SU-DHL-6 (cell line): Measurements from ENCODE around the gene SEMA5A.

Experiments used
- H2AFZ ChIP-seq: fragments of 200-600 bp; sonication (generic); 2 replicates; pipeline ENCODE4 v1.6.1; 2014; ENCODE audit warnings: low read depth, mild to moderate bottlenecking, moderate library complexity, mixed read lengths, antibody characterized with exemption, low read length; ENCODE audit not compliant: severe bottlenecking
- H3F3A ChIP-seq: fragments of 200-600 bp; shearing (Covaris generic); 2 replicates; pipeline ENCODE4 v1.6.0; 2016; ENCODE audit warnings: antibody characterized with exemption, mild to moderate bottlenecking; ENCODE audit not compliant: insufficient read depth
- H3K27ac ChIP-seq: fragments of 200-600 bp; sonication (generic); 2 replicates; pipeline ENCODE4 v1.5.1; 2016; ENCODE audit warnings: low read depth, mild to moderate bottlenecking, low read length, moderate library complexity, mixed read lengths
- H3K27me3 ChIP-seq: fragments of 200-600 bp; sonication (generic), shearing (Covaris generic); 2 replicates; pipeline ENCODE4 v1.6.0; 2014; ENCODE audit warnings: mild to moderate bottlenecking, low read length
- H3K36me3 ChIP-seq: fragments of 200-600 bp; sonication (generic); 2 replicates; pipeline ENCODE4 v1.6.1; 2014; ENCODE audit warnings: mild to moderate bottlenecking, low read length, mixed read lengths
- H3K4me2 ChIP-seq: fragments of 300-600, 200-600 bp; shearing (Covaris generic), sonication (generic); 2 replicates; pipeline ENCODE4 v1.6.0; 2014; ENCODE audit warnings: low read length, low read depth, mild to moderate bottlenecking; ENCODE audit not compliant: poor library complexity, severe bottlenecking
- H3K4me3 ChIP-seq: fragments of 200-600 bp; sonication (generic); 2 replicates; pipeline ENCODE4 v1.5.1; 2014; ENCODE audit warnings: antibody characterized with exemption, low read length, mild to moderate bottlenecking, mixed read lengths; ENCODE audit not compliant: insufficient read depth, poor library complexity, severe bottlenecking
- H3K79me2 ChIP-seq: fragments of 200-600 bp; sonication (generic); 2 replicates; pipeline ENCODE4 v1.6.1; 2014; ENCODE audit warnings: mild to moderate bottlenecking, low read length, moderate library complexity; ENCODE audit not compliant: insufficient read depth
- H3K9ac ChIP-seq: fragments of 200-600 bp; sonication (generic); 2 replicates; pipeline ENCODE4 v1.7.0; 2014; ENCODE audit warnings: mild to moderate bottlenecking, low read length
- H3K9me2 ChIP-seq: fragments of 200-600 bp; sonication (generic); replicated peaks from 2 replicates; pipeline ENCODE4 v1.6.1; 2014; ENCODE audit warnings: low read length; ENCODE audit not compliant: insufficient read depth
- H3K9me3 ChIP-seq: fragments of 200-600 bp; sonication (generic); 2 replicates; pipeline ENCODE4 v1.6.1; 2014; ENCODE audit warnings: low read length, mixed read lengths; ENCODE audit not compliant: insufficient read depth
- H4K20me1 ChIP-seq: fragments of 200-600 bp; sonication (generic); 2 replicates; pipeline ENCODE4 v1.6.1; 2014; ENCODE audit warnings: low read depth, mild to moderate bottlenecking, antibody characterized with exemption, low read length, moderate library complexity, mixed read lengths
- EZH2phosphoT487 ChIP-seq: fragments of 200-600 bp; sonication (generic), shearing (Covaris generic); conservative IDR thresholded peaks from 2 replicates; pipeline ENCODE4 v1.6.1; 2018; ENCODE audit warnings: mild to moderate bottlenecking, antibody characterized with exemption, low read length, moderate library complexity, mixed read lengths
- TF ChIP-seq, protein P1 (sequence below): fragments of 200-600 bp; sonication (generic); IDR thresholded peaks from one replicate; pipeline ENCODE4 v1.5.1; 2017; ENCODE audit warnings: antibody characterized with exemption, mild to moderate bottlenecking, low read length, moderate library complexity; ENCODE audit not compliant: insufficient read depth, poor library complexity, severe bottlenecking

SEMA5A gene

DNA sequence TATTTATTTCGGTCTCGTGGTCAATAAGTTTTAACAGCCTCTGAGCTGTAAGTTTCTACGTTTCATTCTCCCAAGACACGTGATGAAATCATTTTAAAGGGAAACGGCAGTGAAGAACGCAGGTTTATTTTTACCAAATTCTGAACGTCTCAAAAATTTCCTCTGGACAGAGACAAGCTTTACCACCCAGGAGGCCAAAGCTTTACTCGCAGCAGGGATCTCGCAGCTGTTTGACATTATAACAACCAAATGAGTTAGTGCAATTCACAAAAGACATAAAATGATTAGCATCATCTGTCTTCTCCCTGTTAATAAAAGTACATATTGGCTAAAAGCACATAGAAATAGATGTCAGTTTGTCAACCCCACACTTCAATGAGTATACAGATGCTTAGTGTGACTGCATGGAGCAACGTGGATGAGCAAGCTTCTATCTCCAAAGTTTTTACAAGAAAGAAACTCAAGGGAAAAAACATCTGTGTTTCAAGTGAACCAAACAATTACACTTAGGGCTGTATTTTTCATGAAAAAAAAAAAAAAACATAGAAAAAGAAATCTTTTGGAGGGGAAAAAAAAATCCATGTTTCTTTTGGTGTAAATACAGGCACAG lies 2.5 kb downstream of the SEMA5A start:
- Histone ChIP-seq H3K79me2 (no peaks in the 10 kb centered on the region), H3K27ac (no peak overlapping the region), H3K27me3 (no peaks in the 10 kb centered on the region), H3K9me3 (no peaks in the 10 kb centered on the region), H3F3A (no peaks in the 10 kb centered on the region), H3K9ac (no peak overlapping the region), H3K9me2 (no peaks in the 10 kb centered on the region), H3K4me3 (no peak overlapping the region), H3K4me2 (no peak overlapping the region), H3K36me3 (no peaks in the 10 kb centered on the region), H2AFZ (no peak overlapping the region), H4K20me1 (no peaks in the 10 kb centered on the region)
- no peak for TF ChIP-seq EZH2phosphoT487
- TF ChIP-seq, protein P1, sequence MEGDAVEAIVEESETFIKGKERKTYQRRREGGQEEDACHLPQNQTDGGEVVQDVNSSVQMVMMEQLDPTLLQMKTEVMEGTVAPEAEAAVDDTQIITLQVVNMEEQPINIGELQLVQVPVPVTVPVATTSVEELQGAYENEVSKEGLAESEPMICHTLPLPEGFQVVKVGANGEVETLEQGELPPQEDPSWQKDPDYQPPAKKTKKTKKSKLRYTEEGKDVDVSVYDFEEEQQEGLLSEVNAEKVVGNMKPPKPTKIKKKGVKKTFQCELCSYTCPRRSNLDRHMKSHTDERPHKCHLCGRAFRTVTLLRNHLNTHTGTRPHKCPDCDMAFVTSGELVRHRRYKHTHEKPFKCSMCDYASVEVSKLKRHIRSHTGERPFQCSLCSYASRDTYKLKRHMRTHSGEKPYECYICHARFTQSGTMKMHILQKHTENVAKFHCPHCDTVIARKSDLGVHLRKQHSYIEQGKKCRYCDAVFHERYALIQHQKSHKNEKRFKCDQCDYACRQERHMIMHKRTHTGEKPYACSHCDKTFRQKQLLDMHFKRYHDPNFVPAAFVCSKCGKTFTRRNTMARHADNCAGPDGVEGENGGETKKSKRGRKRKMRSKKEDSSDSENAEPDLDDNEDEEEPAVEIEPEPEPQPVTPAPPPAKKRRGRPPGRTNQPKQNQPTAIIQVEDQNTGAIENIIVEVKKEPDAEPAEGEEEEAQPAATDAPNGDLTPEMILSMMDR = no peak

DNA sequence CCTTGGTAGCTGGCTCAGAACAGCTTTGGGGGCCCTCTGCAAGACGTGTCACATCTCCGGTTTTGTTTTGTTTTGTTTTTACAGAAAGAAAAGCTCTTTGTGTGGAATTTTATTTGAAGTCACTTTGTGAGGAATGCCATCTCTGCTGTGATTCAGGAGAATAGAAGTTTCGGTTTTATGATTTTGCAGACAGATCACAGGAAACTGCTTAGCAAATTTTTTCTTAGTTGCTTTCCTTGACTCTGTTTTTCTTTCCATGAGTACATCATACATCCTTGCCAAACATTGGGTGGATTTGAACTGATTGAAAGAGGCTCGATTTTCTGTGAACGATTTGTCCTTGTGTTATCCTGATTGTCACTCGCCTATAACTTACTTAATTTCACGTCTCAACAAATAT lies 5.1 kb downstream of the SEMA5A start:
- Histone ChIP-seq H3K27me3 (no peaks in the 10 kb centered on the region), H3K4me2 (no peak overlapping the region), H3K4me3 (no peak overlapping the region), H3K9ac (no peak overlapping the region), H3K36me3 (no peaks in the 10 kb centered on the region), H4K20me1 (no peaks in the 10 kb centered on the region), H3K79me2 (no peaks in the 10 kb centered on the region), H2AFZ (no peak overlapping the region), H3K27ac (no peak overlapping the region), H3F3A (no peaks in the 10 kb centered on the region), H3K9me2 (no peaks in the 10 kb centered on the region), H3K9me3 (no peaks in the 10 kb centered on the region)
- no peak for TF ChIP-seq EZH2phosphoT487
- TF ChIP-seq, protein P1 = no peak

DNA sequence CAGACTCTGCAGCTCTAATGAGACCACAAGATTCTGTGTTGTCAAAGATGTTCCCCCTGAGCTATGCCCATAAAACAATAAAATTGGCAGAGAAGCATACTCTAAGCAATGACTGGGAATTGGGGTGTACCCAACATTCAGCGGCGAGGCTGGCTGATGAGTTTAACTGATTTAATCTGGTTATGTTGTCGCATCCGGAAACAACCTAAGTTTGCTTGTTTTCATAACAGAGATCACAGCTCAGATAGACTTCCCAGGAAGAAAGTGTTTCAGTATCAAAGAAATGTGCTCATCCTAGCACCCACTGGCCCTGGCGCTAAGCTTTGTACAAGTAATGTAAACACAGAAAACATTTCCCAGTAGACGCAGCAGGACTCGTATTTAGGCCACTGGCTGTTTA lies 7.4 kb downstream of the SEMA5A start:
- Histone ChIP-seq H3K9me3 (no peaks in the 10 kb centered on the region), H3K27ac (no peak overlapping the region), H3K9me2 (no peaks in the 10 kb centered on the region), H3K4me2 (no peak overlapping the region), H3K27me3 (no peaks in the 10 kb centered on the region), H4K20me1 (no peaks in the 10 kb centered on the region), H3K4me3 (no peak overlapping the region), H3K36me3 (no peaks in the 10 kb centered on the region), H2AFZ (no peak overlapping the region), H3F3A (no peaks in the 10 kb centered on the region), H3K79me2 (no peaks in the 10 kb centered on the region), H3K9ac (no peak overlapping the region)
- TF ChIP-seq, protein P1 = no peak
